ENCODE measurements around the gene RIT1.

RIT1 gene

GRCh38 chr1:155951753-155952504, 40.8 kb upstream of the RIT1 start:
- H3K27me3 Mint-ChIP-seq (ENCODE audit: low read depth) = no peaks in the 10 kb centered on the region
- no peaks in the 10 kb centered on the region for H3K4me1 Mint-ChIP-seq
- no peak for TF ChIP-seq CTCF (IDR thresholded peaks at IDR 0.05; ENCODE audit: unreplicated experiment in 3 of 3)
- H3K9me3 Mint-ChIP-seq = no peaks in the 10 kb centered on the region
- no peak overlapping the region for H3K4me3 Mint-ChIP-seq
- peaks cover 63% of the 10 kb centered on the region for H3K36me3 Mint-ChIP-seq (ENCODE audit: low read depth)
- no peak overlapping the region for H3K27ac Mint-ChIP-seq

- Mint-ChIP-seq H3K27ac (no peak overlapping the region), H3K4me1 (peaks cover 7% of the 10 kb centered on the region), H3K4me3 (no peak overlapping the region), H3K9me3 (no peaks in the 10 kb centered on the region), H3K27me3 (ENCODE audit: low read depth) (no peaks in the 10 kb centered on the region), H3K36me3 (ENCODE audit: low read depth) (peaks cover 68% of the 10 kb centered on the region)
- no peak for TF ChIP-seq CTCF (IDR thresholded peaks at IDR 0.05; ENCODE audit: unreplicated experiment in 3 of 3)
These were observed 39.7 kb upstream of the RIT1 start for GRCh38 chr1:155950829-155951228.

GRCh38 chr1:155947741-155948140, 36.6 kb upstream of the RIT1 start:
- Mint-ChIP-seq H3K9me3 (no peaks in the 10 kb centered on the region), H3K36me3 (ENCODE audit: low read depth) (peaks cover 46% of the 10 kb centered on the region), H3K27ac (no peak overlapping the region), H3K4me1 (peaks cover 16% of the 10 kb centered on the region), H3K4me3 (no peak overlapping the region), H3K27me3 (ENCODE audit: low read depth) (no peaks in the 10 kb centered on the region)
- TF ChIP-seq CTCF (IDR thresholded peaks at IDR 0.05; ENCODE audit: unreplicated experiment in 3 of 3) = no peak

- no peaks in the 10 kb centered on the region for H3K27me3 Mint-ChIP-seq (ENCODE audit: low read depth)
- H3K27ac Mint-ChIP-seq = peak overlapping the region in 1 of 3 experiments; percentile 46
- no peaks in the 10 kb centered on the region for H3K9me3 Mint-ChIP-seq
- no peak for TF ChIP-seq CTCF (IDR thresholded peaks at IDR 0.05; ENCODE audit: unreplicated experiment in 3 of 3)
- H3K4me1 Mint-ChIP-seq = peaks cover 19% of the 10 kb centered on the region
- no peak overlapping the region for H3K4me3 Mint-ChIP-seq
- peaks cover 42% of the 10 kb centered on the region for H3K36me3 Mint-ChIP-seq (ENCODE audit: low read depth)
These were observed 36.1 kb upstream of the RIT1 start for GRCh38 chr1:155947292-155947691.

- Mint-ChIP-seq H3K4me3 (no peak overlapping the region), H3K27ac (peak overlapping the region in 2 of 3 experiments; percentile 46 to 91), H3K36me3 (ENCODE audit: low read depth) (peaks cover 37% of the 10 kb centered on the region), H3K4me1 (peaks cover 22% of the 10 kb centered on the region), H3K27me3 (ENCODE audit: low read depth) (no peaks in the 10 kb centered on the region), H3K9me3 (no peaks in the 10 kb centered on the region)
- no peak for TF ChIP-seq CTCF (IDR thresholded peaks at IDR 0.05; ENCODE audit: unreplicated experiment in 3 of 3)
These were observed 35.6 kb upstream of the RIT1 start for GRCh38 chr1:155946633-155947219.

GRCh38 chr1:155944444-155944799, 33.3 kb upstream of the RIT1 start:
- Mint-ChIP-seq H3K27me3 (ENCODE audit: low read depth) (no peaks in the 10 kb centered on the region), H3K9me3 (no peaks in the 10 kb centered on the region), H3K4me3 (peak overlapping the region in 1 of 3 experiments; percentile 6), H3K36me3 (ENCODE audit: low read depth) (peaks cover 23% of the 10 kb centered on the region), H3K4me1 (peaks cover 38% of the 10 kb centered on the region), H3K27ac (peak overlapping the region; percentile 89 to 91 (median 89))
- no peak for TF ChIP-seq CTCF (IDR thresholded peaks at IDR 0.05; ENCODE audit: unreplicated experiment in 3 of 3)

All from nephron (organoid).